HEK293 (cell line): ENCODE data around the gene KRTAP12-3.

Experiments used
- CTCF ChIP-seq: fragments of 450-650 bp; formaldehyde crosslinking; IDR thresholded peaks from 2 replicates; pipeline ENCODE4 v1.5.1; 2016; ENCODE audit warnings: missing biosample characterization, missing genetic modification characterization
- TCF7L2 ChIP-seq: IDR thresholded peaks from 2 replicates; pipeline ENCODE4 v1.6.1; 2011; ENCODE audit warnings: low read depth, mild to moderate bottlenecking, inconsistent platforms, low read length, moderate library complexity, borderline replicate concordance
- ZBTB7A ChIP-seq: fragments of 450-650 bp; formaldehyde crosslinking; IDR thresholded peaks from 2 replicates; pipeline ENCODE4 v1.5.1; 2016; ENCODE audit warnings: low read depth, missing biosample characterization, missing genetic modification characterization
- ZNF169 ChIP-seq: fragments of 450-650 bp; formaldehyde crosslinking; IDR thresholded peaks from 2 replicates; pipeline ENCODE4 v1.5.1; 2016; ENCODE audit warnings: missing biosample characterization, missing genetic modification characterization
- ZNF19 ChIP-seq: fragments of 450-650 bp; formaldehyde crosslinking; IDR thresholded peaks from 2 replicates; pipeline ENCODE4; 2016; ENCODE audit warnings: missing biosample characterization, missing genetic modification characterization, low read depth
- ZNF221 ChIP-seq: fragments of 450-650 bp; formaldehyde crosslinking; IDR thresholded peaks from 2 replicates; pipeline ENCODE4 v1.5.1; 2017; ENCODE audit warnings: missing biosample characterization, missing genetic modification characterization, borderline replicate concordance
- ZNF239 ChIP-seq: fragments of 450-650 bp; formaldehyde crosslinking; IDR thresholded peaks from 2 replicates; pipeline ENCODE4 v1.5.1; 2016; ENCODE audit warnings: missing biosample characterization, missing genetic modification characterization
- ZNF26 ChIP-seq: fragments of 450-650 bp; formaldehyde crosslinking; IDR thresholded peaks from 2 replicates; pipeline ENCODE4 v1.5.1; 2016; ENCODE audit warnings: missing biosample characterization, missing genetic modification characterization
- ZNF530 ChIP-seq: fragments of 450-650 bp; formaldehyde crosslinking; IDR thresholded peaks from 2 replicates; pipeline ENCODE4 v1.5.1; 2016; ENCODE audit warnings: low read depth, missing biosample characterization, missing genetic modification characterization
- ZNF785 ChIP-seq: fragments of 450-650 bp; formaldehyde crosslinking; IDR thresholded peaks from 2 replicates; pipeline ENCODE4 v1.5.1; 2016; ENCODE audit warnings: missing biosample characterization, missing genetic modification characterization
- ZNF792 ChIP-seq: fragments of 450-650 bp; formaldehyde crosslinking; IDR thresholded peaks from 2 replicates; pipeline ENCODE4 v1.5.1; 2016; ENCODE audit warnings: missing biosample characterization, missing genetic modification characterization
- TF ChIP-seq, protein P1 (sequence below): fragments of 450-650 bp; formaldehyde crosslinking; IDR thresholded peaks from 2 replicates; pipeline ENCODE4 v1.5.1; 2016; ENCODE audit warnings: missing biosample characterization, missing genetic modification characterization

GRCh38 chr21:44644878-44645277 lies 12.9 kb upstream of the KRTAP12-3 start:
- TF ChIP-seq ZNF221 (tag by site-specific recombination) (no peak), ZNF19 (no peak), CTCF (no peak), ZNF530 (tag by site-specific recombination) (no peak), ZNF169 (tag by site-specific recombination) (no peak), ZNF239 (tag by site-specific recombination) (no peak), ZBTB7A (tag by site-specific recombination) (no peak), TCF7L2 (no peak), ZNF792 (tag by site-specific recombination) (no peak), ZNF785 (tag by site-specific recombination) (no peak), ZNF26 (tag by site-specific recombination) (no peak)
- TF ChIP-seq, protein P1, sequence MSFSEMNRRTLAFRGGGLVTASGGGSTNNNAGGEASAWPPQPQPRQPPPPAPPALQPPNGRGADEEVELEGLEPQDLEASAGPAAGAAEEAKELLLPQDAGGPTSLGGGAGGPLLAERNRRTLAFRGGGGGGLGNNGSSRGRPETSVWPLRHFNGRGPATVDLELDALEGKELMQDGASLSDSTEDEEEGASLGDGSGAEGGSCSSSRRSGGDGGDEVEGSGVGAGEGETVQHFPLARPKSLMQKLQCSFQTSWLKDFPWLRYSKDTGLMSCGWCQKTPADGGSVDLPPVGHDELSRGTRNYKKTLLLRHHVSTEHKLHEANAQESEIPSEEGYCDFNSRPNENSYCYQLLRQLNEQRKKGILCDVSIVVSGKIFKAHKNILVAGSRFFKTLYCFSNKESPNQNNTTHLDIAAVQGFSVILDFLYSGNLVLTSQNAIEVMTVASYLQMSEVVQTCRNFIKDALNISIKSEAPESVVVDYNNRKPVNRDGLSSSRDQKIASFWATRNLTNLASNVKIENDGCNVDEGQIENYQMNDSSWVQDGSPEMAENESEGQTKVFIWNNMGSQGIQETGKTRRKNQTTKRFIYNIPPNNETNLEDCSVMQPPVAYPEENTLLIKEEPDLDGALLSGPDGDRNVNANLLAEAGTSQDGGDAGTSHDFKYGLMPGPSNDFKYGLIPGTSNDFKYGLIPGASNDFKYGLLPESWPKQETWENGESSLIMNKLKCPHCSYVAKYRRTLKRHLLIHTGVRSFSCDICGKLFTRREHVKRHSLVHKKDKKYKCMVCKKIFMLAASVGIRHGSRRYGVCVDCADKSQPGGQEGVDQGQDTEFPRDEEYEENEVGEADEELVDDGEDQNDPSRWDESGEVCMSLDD = no peak
